NB4 (cell line): ENCODE measurements around the gene NCOA3.

Experiments used
- CTCF ChIP-seq: IDR thresholded peaks from one replicate; pipeline ENCODE4 v1.5.1; 2012; ENCODE audit warnings: low read depth, low read length
- MAX ChIP-seq: IDR thresholded peaks from 2 replicates; pipeline ENCODE4 v1.6.1; 2011; ENCODE audit warnings: low read depth, low read length
- POLR2A ChIP-seq: IDR thresholded peaks from 2 replicates; pipeline ENCODE4 v1.6.1; 2011; ENCODE audit warnings: mild to moderate bottlenecking; ENCODE audit not compliant: insufficient read length; ENCODE audit errors: extremely low read depth

DNA sequence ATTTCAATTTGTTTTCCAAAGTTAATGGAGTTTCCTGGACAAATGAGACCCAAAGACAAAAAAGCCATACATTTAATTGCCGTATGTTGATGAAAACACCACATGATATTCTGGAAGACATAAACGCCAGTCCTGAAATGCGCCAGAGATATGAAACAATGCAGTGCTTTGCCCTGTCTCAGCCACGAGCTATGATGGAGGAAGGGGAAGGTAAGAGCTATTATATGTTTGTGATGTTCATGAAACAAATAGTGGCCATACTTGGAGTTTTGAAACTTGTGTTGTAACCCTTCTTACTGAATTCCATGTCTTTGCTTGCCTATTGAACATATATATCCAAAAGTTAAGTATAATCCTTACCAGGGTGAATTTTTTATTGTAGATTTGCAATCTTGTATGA is 125.9 kb downstream of the NCOA3 start:
- TF ChIP-seq CTCF (no peak), POLR2A (no peak), MAX (no peak)
